G401.6 (cell line): ENCODE results near the gene SMC1A.

Source experiments
- FAIRE-seq: peaks from 2 replicates; lab custom pipeline; 2012; peaks lifted over from hg19 to GRCh38; lab: Jason Lieb, UNC

The SMC1A gene

DNA sequence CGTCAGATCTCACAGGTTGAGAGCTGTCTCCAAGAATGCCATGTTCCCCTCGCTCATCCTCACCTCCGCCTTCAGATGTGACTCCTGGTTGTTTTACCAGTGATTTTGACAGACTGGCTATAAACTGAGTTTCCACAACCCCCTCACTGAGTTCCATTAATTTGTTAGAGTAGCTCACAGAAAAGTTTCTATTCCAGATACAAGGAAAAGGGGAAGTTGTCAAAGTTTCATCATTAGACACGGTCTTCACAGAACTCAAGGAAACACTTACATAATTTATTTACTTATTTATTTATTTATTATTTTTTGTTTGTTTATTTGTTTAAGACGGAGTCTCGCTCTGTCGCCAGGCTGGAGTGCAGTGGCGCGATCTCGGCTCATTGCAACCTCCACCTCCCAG is 85.4 kb downstream of the SMC1A start:
- no peak for FAIRE-seq

DNA sequence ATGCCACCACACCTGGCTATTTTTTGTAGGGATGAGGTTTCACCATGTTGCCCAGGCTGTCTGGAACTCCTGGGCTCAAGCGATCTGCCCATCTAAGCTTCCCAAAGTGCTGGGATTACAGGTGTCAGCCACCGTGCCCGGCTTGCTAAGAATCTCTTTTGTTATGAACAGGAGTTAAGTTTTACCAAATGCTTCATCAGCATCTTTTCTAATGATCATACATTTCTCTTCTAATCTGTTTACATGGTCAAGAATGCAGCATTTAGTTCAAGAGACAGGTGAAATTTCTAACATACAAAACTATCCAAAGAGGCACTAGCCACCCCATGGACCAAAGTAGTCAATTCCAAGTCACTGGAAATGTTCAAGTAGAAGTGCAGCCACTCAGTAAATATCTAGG is 88.6 kb downstream of the SMC1A start:
- FAIRE-seq, result no peak

DNA sequence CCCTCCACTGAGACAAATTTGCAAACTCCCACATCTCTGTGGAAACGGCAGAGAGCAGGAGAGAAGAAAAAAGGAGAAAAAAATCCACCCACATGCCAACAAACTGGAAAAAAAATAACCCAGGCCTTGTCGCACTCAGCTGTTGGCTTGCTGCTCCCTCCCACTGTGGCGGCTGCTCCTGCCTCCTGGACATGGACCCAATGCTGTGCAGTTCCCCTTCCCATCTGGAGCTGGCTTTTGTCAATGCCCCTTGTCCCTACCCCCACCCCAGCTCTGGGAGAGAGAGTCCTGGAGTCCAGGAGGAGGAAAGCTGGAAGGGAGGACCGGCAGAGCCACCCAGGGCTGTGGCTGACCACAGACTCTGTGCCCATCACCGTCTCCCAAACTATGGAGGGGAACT is 90.2 kb downstream of the SMC1A start:
- no peak for FAIRE-seq

- FAIRE-seq, result no peak
Observed at GRCh38 chrX:53330331-53330730, 92.1 kb downstream of the SMC1A start.

DNA sequence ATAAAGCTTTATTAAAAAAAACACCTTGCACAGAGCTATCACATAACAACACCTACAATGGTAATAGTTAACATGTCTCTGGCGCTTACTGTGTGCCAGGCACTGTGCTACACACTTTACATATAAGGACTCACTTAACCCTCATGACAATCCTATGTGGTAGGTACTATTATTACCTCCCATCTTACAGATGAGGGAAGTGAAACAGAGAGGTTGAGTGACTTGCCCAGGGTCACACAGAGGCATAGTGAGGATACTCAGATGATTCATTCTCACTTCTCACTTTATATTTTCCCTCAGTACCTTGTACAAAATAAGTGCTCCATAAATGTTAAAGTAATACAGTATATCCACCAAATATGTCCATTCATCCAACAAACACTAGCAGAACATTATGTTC is 97.7 kb downstream of the SMC1A start:
- no peak for FAIRE-seq
